ENCODE results near the gene SDK1.

The SDK1 gene

GRCh38 chr7:3791327-3791726 lies 490.3 kb downstream of the SDK1 start:
- no peak overlapping the region for H3K4me3 ChIP-seq (ENCODE audit: low read depth, low read length)
- DNase-seq (ENCODE audit: low read depth), result no peak

- DNase-seq (ENCODE audit: low read depth), result no peak
- H3K4me3 ChIP-seq (ENCODE audit: low read depth, low read length), result no peak overlapping the region
Observed at GRCh38 chr7:3795141-3795540, 494.1 kb downstream of the SDK1 start.

- no peak overlapping the region for H3K4me3 ChIP-seq (ENCODE audit: low read depth, low read length)
- no peak for DNase-seq (ENCODE audit: low read depth)
Observed at GRCh38 chr7:3795781-3796180, 494.7 kb downstream of the SDK1 start.

- peak; percentile 1 for DNase-seq (ENCODE audit: low read depth)
- H3K4me3 ChIP-seq (ENCODE audit: low read depth, low read length), result no peak overlapping the region
Observed at GRCh38 chr7:3805151-3805550, 504.1 kb downstream of the SDK1 start.

GRCh38 chr7:3806516-3806915 lies 505.5 kb downstream of the SDK1 start:
- no peak overlapping the region for H3K4me3 ChIP-seq (ENCODE audit: low read depth, low read length)
- DNase-seq (ENCODE audit: low read depth), result no peak

- no peak overlapping the region for H3K4me3 ChIP-seq (ENCODE audit: low read depth, low read length)
- no peak for DNase-seq (ENCODE audit: low read depth)
Observed at GRCh38 chr7:3807824-3808223, 506.8 kb downstream of the SDK1 start.

- no peak overlapping the region for H3K4me3 ChIP-seq (ENCODE audit: low read depth, low read length)
- no peak for DNase-seq (ENCODE audit: low read depth)
Observed at GRCh38 chr7:3821488-3821887, 520.4 kb downstream of the SDK1 start.

- no peak for DNase-seq (ENCODE audit: low read depth)
- no peak overlapping the region for H3K4me3 ChIP-seq (ENCODE audit: low read depth, low read length)
Observed at GRCh38 chr7:3825491-3825890, 524.4 kb downstream of the SDK1 start.

- no peak for DNase-seq (ENCODE audit: low read depth)
- no peak overlapping the region for H3K4me3 ChIP-seq (ENCODE audit: low read depth, low read length)
Observed at GRCh38 chr7:3832199-3832598, 531.1 kb downstream of the SDK1 start.

- no peak for DNase-seq (ENCODE audit: low read depth)
- no peak overlapping the region for H3K4me3 ChIP-seq (ENCODE audit: low read depth, low read length)
Observed at GRCh38 chr7:3835109-3835508, 534.1 kb downstream of the SDK1 start.

- no peak for DNase-seq (ENCODE audit: low read depth)
- no peak overlapping the region for H3K4me3 ChIP-seq (ENCODE audit: low read depth, low read length)
Observed at GRCh38 chr7:3836855-3837254, 535.8 kb downstream of the SDK1 start.

- DNase-seq (ENCODE audit: low read depth), result no peak
- H3K4me3 ChIP-seq (ENCODE audit: low read depth, low read length), result no peak overlapping the region
Observed at GRCh38 chr7:3844540-3845151, 543.6 kb downstream of the SDK1 start.

- no peak overlapping the region for H3K4me3 ChIP-seq (ENCODE audit: low read depth, low read length)
- DNase-seq (ENCODE audit: low read depth), result no peak
Observed at GRCh38 chr7:3846738-3847137, 545.7 kb downstream of the SDK1 start.

- no peak for DNase-seq (ENCODE audit: low read depth)
- H3K4me3 ChIP-seq (ENCODE audit: low read depth, low read length), result no peak overlapping the region
Observed at GRCh38 chr7:3847336-3847735, 546.3 kb downstream of the SDK1 start.

- no peak for DNase-seq (ENCODE audit: low read depth)
Observed at GRCh38 chr7:3859431-3859830, 558.4 kb downstream of the SDK1 start.

GRCh38 chr7:3860932-3861331 lies 559.9 kb downstream of the SDK1 start:
- no peak overlapping the region for H3K4me3 ChIP-seq (ENCODE audit: low read depth, low read length)
- no peak for DNase-seq (ENCODE audit: low read depth)

More at GRCh38 chr7:3859431-3859830, 558.4 kb downstream of the SDK1 start:
- no peak overlapping the region for H3K4me3 ChIP-seq (ENCODE audit: low read depth, low read length)

GRCh38 chr7:3861386-3861785 lies 560.3 kb downstream of the SDK1 start:
- DNase-seq (ENCODE audit: low read depth), result no peak
- H3K4me3 ChIP-seq (ENCODE audit: low read depth, low read length), result no peak overlapping the region

GRCh38 chr7:3861941-3862340 lies 560.9 kb downstream of the SDK1 start:
- peak; percentile 30 for DNase-seq (ENCODE audit: low read depth)
- no peak overlapping the region for H3K4me3 ChIP-seq (ENCODE audit: low read depth, low read length)

GRCh38 chr7:3862774-3863173 lies 561.7 kb downstream of the SDK1 start:
- no peak for DNase-seq (ENCODE audit: low read depth)
- no peak overlapping the region for H3K4me3 ChIP-seq (ENCODE audit: low read depth, low read length)

GRCh38 chr7:3866277-3866676 lies 565.2 kb downstream of the SDK1 start:
- no peak overlapping the region for H3K4me3 ChIP-seq (ENCODE audit: low read depth, low read length)
- DNase-seq (ENCODE audit: low read depth), result no peak

- H3K4me3 ChIP-seq (ENCODE audit: low read depth, low read length), result no peak overlapping the region
- no peak for DNase-seq (ENCODE audit: low read depth)
Observed at GRCh38 chr7:3867863-3868262, 566.8 kb downstream of the SDK1 start.

Measured in skeletal muscle cell (primary cell).